Immature natural killer cell (primary cell): ENCODE data around the gene KRTAP5-3. TPM values are rescaled to one million over a fixed set of nuclear protein-coding genes. Genes with fewer than 3 reads are reported as not detected.

ENCODE experiments used
- DNase-seq, 3 donors: peaks; one replicate each; pipeline ENCODE4 v3.0.0; 2022; ENCODE audit warnings: mixed read lengths in 1 of 3
- H3K27ac Mint-ChIP-seq, 6 donors: one replicate each; pipeline ENCODE4 v1.8.0; 2020; ENCODE audit warnings: mixed read lengths in 6 of 6, mild to moderate bottlenecking in 5 of 6, inconsistent platforms in 4 of 6, moderate library complexity in 3 of 6
- H3K27me3 Mint-ChIP-seq, 3 donors: one replicate each; pipeline ENCODE4 v1.8.0; 2020 to 2021; ENCODE audit warnings: low read depth in 3 of 3, mild to moderate bottlenecking in 3 of 3, mixed read lengths in 3 of 3, moderate library complexity in 3 of 3, inconsistent platforms in 1 of 3
- H3K36me3 Mint-ChIP-seq, 3 donors: one replicate each; pipeline ENCODE4 v1.8.0; 2020; ENCODE audit warnings: mixed read lengths in 3 of 3, inconsistent platforms in 2 of 3, mild to moderate bottlenecking in 2 of 3
- H3K4me1 Mint-ChIP-seq, 2 donors: one replicate each; pipeline ENCODE4 v1.8.0; 2020; ENCODE audit warnings: inconsistent platforms in 2 of 2, mild to moderate bottlenecking in 2 of 2, mixed read lengths in 2 of 2, moderate library complexity in 1 of 2
- H3K4me3 Mint-ChIP-seq, 5 donors: one replicate each; pipeline ENCODE4 v1.8.0; 2020; ENCODE audit warnings: mild to moderate bottlenecking in 5 of 5, mixed read lengths in 5 of 5, inconsistent platforms in 3 of 5, moderate library complexity in 3 of 5
- H3K9me3 Mint-ChIP-seq, 6 donors: one replicate each; pipeline ENCODE4 v1.8.0; 2020; ENCODE audit warnings: mild to moderate bottlenecking in 6 of 6, mixed read lengths in 6 of 6, inconsistent platforms in 4 of 6, moderate library complexity in 3 of 6
- polyA plus RNA-seq, 3 donors: library from polyadenylated mRNA; unstranded; fragments of 300-500 nt; fragmentation: Illumina TruSeq; gene quantifications; one replicate each; pipeline ENCODE4 v1.2.3, GENCODE V29; 2021

KRTAP5-3 gene
- polyA plus RNA-seq, 3 donors from 2014 or later: not detected

GRCh38 chr11:1567052-1567720 lies 41.1 kb downstream of the KRTAP5-3 start:
- peak overlapping the region in 4 of 6 donors; percentile 34 to 61 (median 48) for H3K27ac Mint-ChIP-seq
- H3K27me3 Mint-ChIP-seq: peaks cover 17 to 37% (median 23%) of the 10 kb centered on the region in 3 donors
- H3K4me3 Mint-ChIP-seq: no peak overlapping the region
- peaks cover 0 to 30% of the 10 kb centered on the region in 2 donors for H3K4me1 Mint-ChIP-seq
- H3K9me3 Mint-ChIP-seq: no peaks in the 10 kb centered on the region
- H3K36me3 Mint-ChIP-seq: no peaks in the 10 kb centered on the region
- DNase-seq: no peak

GRCh38 chr11:1566381-1567051 lies 41.7 kb downstream of the KRTAP5-3 start:
- DNase-seq: no peak
- Mint-ChIP-seq H3K9me3 (no peaks in the 10 kb centered on the region), H3K27ac (peak overlapping the region in 4 of 6 donors; percentile 34 to 61 (median 48)), H3K4me3 (no peak overlapping the region), H3K4me1 (peaks cover 0 to 30% of the 10 kb centered on the region in 2 donors), H3K36me3 (no peaks in the 10 kb centered on the region), H3K27me3 (peaks cover 17 to 38% (median 23%) of the 10 kb centered on the region in 3 donors)

GRCh38 chr11:1565904-1566247 lies 42.4 kb downstream of the KRTAP5-3 start:
- H3K4me3 Mint-ChIP-seq: no peak overlapping the region
- no peaks in the 10 kb centered on the region for H3K36me3 Mint-ChIP-seq
- peaks cover 0 to 29% of the 10 kb centered on the region in 2 donors for H3K4me1 Mint-ChIP-seq
- H3K27me3 Mint-ChIP-seq: peaks cover 17 to 37% (median 22%) of the 10 kb centered on the region in 3 donors
- no peak for DNase-seq
- H3K9me3 Mint-ChIP-seq: no peaks in the 10 kb centered on the region
- no peak overlapping the region for H3K27ac Mint-ChIP-seq

DNA sequence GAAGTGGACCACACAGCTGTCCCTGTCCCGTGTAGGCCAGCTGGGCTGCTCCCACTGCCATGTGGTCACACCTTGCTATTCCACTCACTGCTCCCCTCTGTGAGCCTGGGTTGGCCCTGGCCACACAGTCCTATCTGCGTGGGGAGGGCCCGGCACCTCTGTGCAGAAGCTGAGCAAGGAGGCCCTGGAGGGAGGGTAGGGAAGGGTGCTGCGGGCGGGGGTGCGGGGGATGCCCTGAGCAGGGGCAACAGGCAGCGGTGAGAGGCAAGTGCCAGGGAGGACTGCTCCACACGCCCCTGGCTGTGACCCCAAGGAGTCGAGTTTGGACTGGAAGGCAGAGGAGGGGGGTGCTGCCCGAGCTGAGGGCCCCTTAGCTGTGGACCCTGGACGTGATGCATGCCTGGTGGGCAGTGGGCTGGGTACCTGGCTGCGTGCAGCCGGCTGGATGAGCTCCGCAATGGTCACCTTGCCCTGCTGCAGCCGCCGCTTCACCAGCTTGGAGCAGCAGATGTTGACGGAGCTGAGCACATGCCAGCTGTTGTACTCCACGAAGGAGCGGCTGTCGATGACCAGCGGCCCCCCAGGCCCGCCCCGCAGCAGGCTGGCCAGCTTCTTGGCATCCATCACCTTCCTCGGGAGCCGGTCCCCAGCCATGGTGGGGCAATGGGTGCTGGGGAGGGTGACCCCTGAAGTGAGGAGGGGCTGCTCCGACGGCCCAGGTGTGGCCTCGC lies 42.9 kb downstream of the KRTAP5-3 start:
- no peak for DNase-seq

GRCh38 chr11:1564535-1565172 lies 43.6 kb downstream of the KRTAP5-3 start:
- H3K4me3 Mint-ChIP-seq: no peak overlapping the region
- no peaks in the 10 kb centered on the region for H3K9me3 Mint-ChIP-seq
- H3K27me3 Mint-ChIP-seq: peaks cover 17 to 25% (median 17%) of the 10 kb centered on the region in 3 donors
- no peak overlapping the region for H3K27ac Mint-ChIP-seq
- H3K4me1 Mint-ChIP-seq: peaks cover 0 to 20% of the 10 kb centered on the region in 2 donors
- no peaks in the 10 kb centered on the region for H3K36me3 Mint-ChIP-seq
- DNase-seq: no peak

More for the DNA sequence above, 42.9 kb downstream of the KRTAP5-3 start:
- no peaks in the 10 kb centered on the region for H3K36me3 Mint-ChIP-seq
- peaks cover 17 to 32% (median 19%) of the 10 kb centered on the region in 3 donors for H3K27me3 Mint-ChIP-seq
- H3K27ac Mint-ChIP-seq: no peak overlapping the region
- no peak overlapping the region for H3K4me3 Mint-ChIP-seq
- peaks cover 0 to 24% of the 10 kb centered on the region in 2 donors for H3K4me1 Mint-ChIP-seq
- no peaks in the 10 kb centered on the region for H3K9me3 Mint-ChIP-seq

- Mint-ChIP-seq H3K4me1 (peaks cover 0 to 14% of the 10 kb centered on the region in 2 donors), H3K36me3 (no peaks in the 10 kb centered on the region), H3K27me3 (peaks cover 12 to 20% (median 13%) of the 10 kb centered on the region in 3 donors), H3K4me3 (no peak overlapping the region), H3K9me3 (no peaks in the 10 kb centered on the region), H3K27ac (no peak overlapping the region)
- DNase-seq: no peak
These were observed 44.3 kb downstream of the KRTAP5-3 start for GRCh38 chr11:1563697-1564534.

- Mint-ChIP-seq H3K4me3 (no peak overlapping the region), H3K9me3 (no peaks in the 10 kb centered on the region), H3K27ac (no peak overlapping the region), H3K4me1 (peaks cover 0 to 8% of the 10 kb centered on the region in 2 donors), H3K36me3 (no peaks in the 10 kb centered on the region), H3K27me3 (peaks cover 6 to 15% (median 9%) of the 10 kb centered on the region in 3 donors)
- no peak for DNase-seq
These were observed 45.1 kb downstream of the KRTAP5-3 start for GRCh38 chr11:1563149-1563638.

- H3K9me3 Mint-ChIP-seq: no peaks in the 10 kb centered on the region
- H3K36me3 Mint-ChIP-seq: no peaks in the 10 kb centered on the region
- no peak for DNase-seq
- H3K27ac Mint-ChIP-seq: no peak overlapping the region
- no peak overlapping the region for H3K4me3 Mint-ChIP-seq
- H3K27me3 Mint-ChIP-seq: peaks cover 4 to 13% (median 9%) of the 10 kb centered on the region in 3 donors
- peaks cover 0 to 3% of the 10 kb centered on the region in 2 donors for H3K4me1 Mint-ChIP-seq
These were observed 45.7 kb downstream of the KRTAP5-3 start for GRCh38 chr11:1562469-1563148.

GRCh38 chr11:1561955-1562354 lies 46.3 kb downstream of the KRTAP5-3 start:
- no peaks in the 10 kb centered on the region for H3K9me3 Mint-ChIP-seq
- peaks cover 0 to 2% of the 10 kb centered on the region in 2 donors for H3K4me1 Mint-ChIP-seq
- peaks cover 4 to 14% (median 6%) of the 10 kb centered on the region in 3 donors for H3K27me3 Mint-ChIP-seq
- H3K4me3 Mint-ChIP-seq: no peak overlapping the region
- H3K27ac Mint-ChIP-seq: no peak overlapping the region
- H3K36me3 Mint-ChIP-seq: no peaks in the 10 kb centered on the region
- no peak for DNase-seq

DNA sequence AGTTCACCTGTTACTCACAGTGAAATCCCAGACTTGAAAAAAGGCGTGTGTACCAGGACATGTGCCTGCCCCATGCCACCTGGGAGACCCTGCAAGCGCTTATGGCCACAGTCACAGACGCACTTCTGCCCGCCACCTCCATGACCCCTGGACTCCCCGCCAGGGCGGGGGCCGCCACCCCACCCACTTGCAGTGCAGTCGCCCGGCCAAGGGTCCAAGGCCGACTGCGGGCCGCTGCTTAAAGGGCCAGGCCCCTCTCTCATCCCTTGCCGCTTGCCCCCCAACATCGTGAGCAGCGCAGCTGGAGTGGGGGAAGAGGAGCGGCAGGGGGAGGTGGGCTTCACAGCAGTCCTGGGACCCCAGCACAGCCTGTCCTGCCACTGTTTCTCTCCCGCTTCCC lies 47.0 kb downstream of the KRTAP5-3 start:
- no peaks in the 10 kb centered on the region for H3K4me1 Mint-ChIP-seq
- peaks cover 4 to 14% (median 6%) of the 10 kb centered on the region in 3 donors for H3K27me3 Mint-ChIP-seq
- no peak overlapping the region for H3K27ac Mint-ChIP-seq
- H3K9me3 Mint-ChIP-seq: no peaks in the 10 kb centered on the region
- no peaks in the 10 kb centered on the region for H3K36me3 Mint-ChIP-seq
- no peak overlapping the region for H3K4me3 Mint-ChIP-seq
- no peak for DNase-seq

DNA sequence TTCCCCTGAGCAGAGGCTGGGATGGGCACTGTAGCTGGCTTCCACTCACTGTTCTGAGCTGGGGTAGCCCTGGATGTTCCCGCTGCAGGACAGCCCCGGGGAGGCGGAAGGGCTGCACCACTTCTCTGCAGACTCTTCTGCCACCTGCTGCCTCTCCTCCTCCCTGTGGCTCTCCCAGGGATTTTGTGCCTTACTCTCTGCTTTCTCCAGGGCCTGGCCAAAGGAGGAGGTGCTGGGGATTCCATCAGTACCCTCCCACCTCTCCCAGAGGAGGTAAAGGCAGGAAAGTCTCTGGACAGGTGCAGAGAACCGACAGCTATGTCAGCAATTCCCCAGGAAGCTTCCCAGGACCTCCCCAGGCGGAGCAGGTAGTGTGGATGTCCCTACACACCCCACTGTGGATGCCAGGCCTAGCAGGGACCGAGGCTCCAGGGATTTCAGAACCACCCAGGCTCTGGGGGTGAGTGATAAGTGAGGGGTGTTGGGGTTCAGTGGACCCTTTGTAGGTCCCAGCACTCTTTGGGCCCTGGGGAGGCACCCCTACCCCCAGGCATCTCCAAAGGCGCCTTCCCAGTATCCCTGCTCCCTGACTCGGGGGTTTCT lies 47.5 kb downstream of the KRTAP5-3 start:
- H3K4me3 Mint-ChIP-seq: no peak overlapping the region
- DNase-seq: no peak
- no peaks in the 10 kb centered on the region for H3K4me1 Mint-ChIP-seq
- H3K27me3 Mint-ChIP-seq: peaks cover 2 to 14% (median 9%) of the 10 kb centered on the region in 3 donors
- no peaks in the 10 kb centered on the region for H3K36me3 Mint-ChIP-seq
- no peak overlapping the region for H3K27ac Mint-ChIP-seq
- H3K9me3 Mint-ChIP-seq: no peaks in the 10 kb centered on the region

DNA sequence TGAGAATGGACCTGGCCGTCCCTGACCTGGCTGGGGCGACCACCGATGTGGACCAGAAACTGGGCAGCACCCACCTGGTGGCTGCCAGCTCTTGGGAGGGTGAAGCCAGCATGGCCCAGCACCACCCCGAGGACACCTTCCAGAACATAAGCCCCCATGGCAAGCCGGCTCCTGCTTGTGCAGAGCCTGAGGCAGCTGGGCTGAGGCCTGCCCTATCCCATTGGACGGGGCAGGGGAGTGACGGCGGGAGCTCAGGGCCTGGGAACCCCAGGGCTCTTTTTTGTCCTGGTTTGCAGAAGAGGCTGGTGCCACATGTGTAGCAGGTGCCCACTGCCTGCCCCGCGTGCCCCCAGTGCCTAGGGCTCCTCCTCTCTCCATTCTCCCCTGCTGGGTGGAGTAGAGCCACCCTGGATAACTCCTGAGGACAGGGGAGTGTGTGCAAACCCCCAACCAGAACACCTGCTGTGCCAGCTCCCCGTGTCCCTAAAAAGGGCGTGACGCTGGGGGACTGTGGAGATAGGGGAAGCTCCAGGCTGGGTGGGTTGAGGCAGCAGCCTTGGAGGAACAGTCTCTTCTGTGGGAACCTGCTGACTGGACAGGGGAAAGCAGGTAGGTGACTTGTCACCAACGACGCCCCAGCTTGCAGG lies 48.1 kb downstream of the KRTAP5-3 start:
- Mint-ChIP-seq H3K27me3 (peaks cover 2 to 13% (median 9%) of the 10 kb centered on the region in 3 donors), H3K4me3 (no peak overlapping the region), H3K36me3 (no peaks in the 10 kb centered on the region), H3K4me1 (no peaks in the 10 kb centered on the region), H3K27ac (no peak overlapping the region), H3K9me3 (no peaks in the 10 kb centered on the region)
- DNase-seq: no peak
